Pancreas (tissue), 10 donors: ENCODE results near the gene ALPK3. TPM values are rescaled to one million over a fixed set of nuclear protein-coding genes. Genes with fewer than 3 reads are reported as not detected.

ENCODE experiments used
- ATAC-seq, 4 donors: fragments of 200-7000 bp; cut with Tn5 transposase; one replicate each; pipeline versions ENCODE4 v1.8.0 to v1.9.1; 2020; ENCODE audit warnings: mild to moderate bottlenecking in 4 of 4, moderate library complexity in 4 of 4
- DNase-seq, 6 donors: peaks; one replicate each; pipeline ENCODE4 v3.0.0-alpha.2; 2020
- FAIRE-seq: peaks from 2 replicates; lab custom pipeline; 2012; peaks lifted over from hg19 to GRCh38; lab: Jason Lieb, UNC
- H3K27ac ChIP-seq, 4 donors: fragments of 200-600 bp; sonication (generic); 1 replicate in 3 of 4; 2 replicates in 1 of 4; pipeline versions ENCODE4 v1.5.0 to v1.8.0; 2020
- H3K27me3 ChIP-seq, 4 donors: fragments of 200-600 bp; one replicate each; pipeline ENCODE4 v1.8.0; 2021
- H3K36me3 ChIP-seq, 3 donors: fragments of 200-600 bp; sonication (generic) in 1 of 3; one replicate each; pipeline versions ENCODE4 v1.5.0 to v1.8.0; 2020 to 2021
- H3K4me1 ChIP-seq, 3 donors: fragments of 200-600 bp; one replicate each; pipeline ENCODE4 v1.8.0; 2021
- H3K4me3 ChIP-seq, 4 donors: fragments of 200-600 bp; sonication (generic) in 2 of 4; one replicate each; pipeline versions ENCODE4 v1.5.0 to v1.8.0; 2020 to 2021
- H3K9me3 ChIP-seq, 4 donors: fragments of 200-600 bp; one replicate each; pipeline ENCODE4 v1.8.0; 2021
- CTCF ChIP-seq, 4 donors: fragments of 200-600 bp; sonication (generic) in 3 of 4; IDR thresholded peaks; one replicate each; pipeline versions ENCODE4 v1.5.0 to v1.8.0; 2021; ENCODE audit warnings: antibody characterized with exemption in 4 of 4
- WGBS, 2 donors: extraction: QIAGEN DNeasy Blood & Tissue Kit; methylation state at CpG; one replicate each; pipeline ENCODE4 v1.1.7; 2013; 5-methylcytosine and 5-hydroxymethylcytosine counted together
- intact Hi-C, 3 donors: fragments of 100-400 bp; cut with DNase I; formaldehyde crosslinking; loops; one replicate each; pipeline versions ENCODE4 v1.11.1 to v1.14.2; 2022
- polyA plus RNA-seq, 2 donors: library from polyadenylated mRNA; stranded (reverse); fragments of 200-250 nt; gene quantifications; one replicate each; pipeline ENCODE4 v1.2.3, GENCODE V29; 2013
- total RNA-seq, 6 donors: library from RNA; stranded (reverse); fragmentation: NEBNext Ultra II Directional in 4 of 6; extraction: Animal tissue kit (Norgen Biotek cat#: 25700) in 4 of 6; gene quantifications; one replicate each; pipeline versions ENCODE4 v1.2.1 to v1.2.4, GENCODE V29; 2021 to 2023
- donor health status: healthy with polysubstance abuse.
- donor health status: DM: no; HTN: no; CAD: no; lungs with moderate emphysema.
- donor health status: DM: no; HTN: no; CAD: no.
- donor health status: control.
- donor health status: control.
- donor health status: Bipolar disorder and iron deficiency.
- donor health status: DM: yes; HTN: yes; CAD: no.
- donor health status: DM: no; HTN: no; CAD: no.
- donor health status: DM: no; HTN: no; CAD: no.
- donor health status: DM: yes; HTN: yes; CAD: no.

The ALPK3 gene
- total and polyA plus RNA-seq, 8 donors, result 3.2 to 23.7 (median 9.3) TPM

GRCh38 chr15:84915606-84915958 lies 98.4 kb downstream of the ALPK3 start:
- no peak for TF ChIP-seq CTCF (IDR thresholded peaks at IDR 0.05)
- FAIRE-seq (no peak), DNase-seq (no peak), ATAC-seq (no peak)
- no peaks in the 10 kb centered on the region for H3K36me3 ChIP-seq
- H3K27ac ChIP-seq, result peak overlapping the region in 3 of 4 donors; percentile 31 to 95 (median 87)
- 74 to 87% methylated on average over 3 of the region's 3 CpGs for WGBS, 2 donors
- no peaks in the 10 kb centered on the region for H3K9me3 ChIP-seq
- intact Hi-C loops, result no loop called here
- H3K27me3 ChIP-seq, result no peaks in the 10 kb centered on the region
- peaks cover 8 to 25% (median 21%) of the 10 kb centered on the region in 3 donors for H3K4me1 ChIP-seq
- no peak overlapping the region for H3K4me3 ChIP-seq

- no peak for DNase-seq
- no peak for FAIRE-seq
- no peak overlapping the region for H3K27ac ChIP-seq
- H3K27me3 ChIP-seq, result no peaks in the 10 kb centered on the region
- 78 to 79% methylated on average over 1 of the region's 1 CpG for WGBS, 2 donors
- no peaks in the 10 kb centered on the region for H3K36me3 ChIP-seq
- intact Hi-C loops, result no loop called here
- H3K4me3 ChIP-seq, result no peak overlapping the region
- no peak for TF ChIP-seq CTCF (IDR thresholded peaks at IDR 0.05)
- peaks cover 0 to 10% (median 5%) of the 10 kb centered on the region in 3 donors for H3K4me1 ChIP-seq
- H3K9me3 ChIP-seq, result no peaks in the 10 kb centered on the region
- no peak for ATAC-seq
Measured at GRCh38 chr15:84917452-84917851, 100.3 kb downstream of the ALPK3 start.

- no peak overlapping the region for H3K4me3 ChIP-seq
- FAIRE-seq (no peak), DNase-seq (no peak), ATAC-seq (no peak)
- no peaks in the 10 kb centered on the region for H3K27me3 ChIP-seq
- intact Hi-C loops, result no loop called here
- H3K36me3 ChIP-seq, result no peaks in the 10 kb centered on the region
- peaks cover 0 to 2% (median 0%) of the 10 kb centered on the region in 3 donors for H3K4me1 ChIP-seq
- no peaks in the 10 kb centered on the region for H3K9me3 ChIP-seq
- no peak for TF ChIP-seq CTCF (IDR thresholded peaks at IDR 0.05)
- 95 to 100% methylated on average over 2 of the region's 2 CpGs for WGBS, 2 donors
- H3K27ac ChIP-seq, result no peak overlapping the region
Measured at GRCh38 chr15:84919106-84919667, 102.0 kb downstream of the ALPK3 start.

GRCh38 chr15:84921121-84921520 lies 104.0 kb downstream of the ALPK3 start:
- DNase-seq (no peak), ATAC-seq (no peak), FAIRE-seq (no peak)
- H3K27ac ChIP-seq, result no peak overlapping the region
- H3K4me1 ChIP-seq, result no peaks in the 10 kb centered on the region
- no peak overlapping the region for H3K4me3 ChIP-seq
- TF ChIP-seq CTCF (IDR thresholded peaks at IDR 0.05), result no peak
- intact Hi-C loops, result loop anchor here in 1 of 3 donors (10.0 kb wide), 2 partner anchors 86 to 336 kb away; no protein-coding TSS in a partner anchor
- 67 to 82% methylated on average over 2 of the region's 2 CpGs for WGBS, 2 donors
- H3K27me3 ChIP-seq, result no peaks in the 10 kb centered on the region
- no peaks in the 10 kb centered on the region for H3K36me3 ChIP-seq
- H3K9me3 ChIP-seq, result no peaks in the 10 kb centered on the region

GRCh38 chr15:84922530-84922929 lies 105.4 kb downstream of the ALPK3 start:
- Histone ChIP-seq H3K9me3 (no peaks in the 10 kb centered on the region), H3K36me3 (no peaks in the 10 kb centered on the region), H3K4me1 (peaks cover 0 to 2% (median 0%) of the 10 kb centered on the region in 3 donors), H3K27ac (no peak overlapping the region), H3K4me3 (no peak overlapping the region), H3K27me3 (no peaks in the 10 kb centered on the region)
- no peak for FAIRE-seq
- 83 to 90% methylated on average over 13 of the region's 13 CpGs for WGBS, 2 donors
- intact Hi-C loops, result loop anchor here in 1 of 3 donors (10.0 kb wide), 2 partner anchors 88 to 338 kb away; no protein-coding TSS in a partner anchor
- ATAC-seq, result no peak
- peak in 1 of 6 donors; percentile 30 for DNase-seq
- TF ChIP-seq CTCF (IDR thresholded peaks at IDR 0.05), result no peak
